DOHH2 (cell line): ENCODE measurements around the gene USP2.

Source experiments
- H3F3A ChIP-seq: fragments of 200-600 bp; sonication (generic), shearing (Covaris generic); 2 replicates; pipeline ENCODE4 v1.6.0; 2016; ENCODE audit warnings: antibody characterized with exemption, mild to moderate bottlenecking; ENCODE audit not compliant: control insufficient read depth, insufficient read depth
- H3K27ac ChIP-seq: fragments of 200-600 bp; sonication (generic); 2 replicates; pipeline ENCODE4 v1.5.1; 2014; ENCODE audit warnings: low read depth, mild to moderate bottlenecking, low read length, moderate library complexity
- H3K27me3 ChIP-seq: fragments of 200-600 bp; sonication (generic); 2 replicates; pipeline ENCODE4 v1.6.1; 2014; ENCODE audit warnings: mild to moderate bottlenecking, low read length, mixed read lengths; ENCODE audit not compliant: control insufficient read depth
- H3K36me3 ChIP-seq: fragments of 200-600 bp; sonication (generic); 2 replicates; pipeline ENCODE4 v1.6.1; 2014; ENCODE audit warnings: mild to moderate bottlenecking, low read length, moderate library complexity, mixed read lengths; ENCODE audit not compliant: control insufficient read depth
- H3K4me1 ChIP-seq: fragments of 200-600 bp; sonication (generic); 2 replicates; pipeline ENCODE4 v1.6.1; 2014; ENCODE audit warnings: mild to moderate bottlenecking, low read length, mixed read lengths; ENCODE audit not compliant: control insufficient read depth
- H3K4me2 ChIP-seq: fragments of 200-600 bp; sonication (generic); 2 replicates; pipeline ENCODE4 v1.6.0; 2014; ENCODE audit warnings: mild to moderate bottlenecking, low read length, moderate library complexity
- H3K4me3 ChIP-seq: fragments of 200-600 bp; sonication (generic); 2 replicates; pipeline ENCODE4 v1.5.1; 2014; ENCODE audit warnings: mild to moderate bottlenecking, low read length, mixed read lengths
- H3K79me2 ChIP-seq: fragments of 200-600 bp; sonication (generic); 2 replicates; pipeline ENCODE4 v1.6.1; 2014; ENCODE audit warnings: mild to moderate bottlenecking, low read length, mixed read lengths; ENCODE audit not compliant: control insufficient read depth
- H3K9me2 ChIP-seq: fragments of 200-600 bp; sonication (generic); replicated peaks from 2 replicates; pipeline ENCODE4 v1.6.1; 2014; ENCODE audit warnings: mild to moderate bottlenecking, low read length, mixed read lengths; ENCODE audit not compliant: control insufficient read depth
- H3K9me3 ChIP-seq: fragments of 200-600 bp; sonication (generic); 2 replicates; pipeline ENCODE4 v1.6.1; 2014; ENCODE audit warnings: antibody characterized with exemption, low read length, mixed read lengths; ENCODE audit not compliant: control insufficient read depth, insufficient read depth
- H4K20me1 ChIP-seq: fragments of 200-600 bp; sonication (generic); 2 replicates; pipeline ENCODE4 v1.6.0; 2014; ENCODE audit warnings: low read depth, mild to moderate bottlenecking, antibody characterized with exemption, low read length, moderate library complexity; ENCODE audit not compliant: control insufficient read depth, insufficient read depth
- EZH2phosphoT487 ChIP-seq: fragments of 200-600 bp; sonication (generic); IDR thresholded peaks from 2 replicates; pipeline ENCODE4 v1.6.1; 2017; ENCODE audit warnings: borderline replicate concordance, mild to moderate bottlenecking, antibody characterized with exemption, low read length, moderate library complexity, mixed read lengths
- TF ChIP-seq, protein P1 (sequence below): fragments of 200-600 bp; sonication (generic); IDR thresholded peaks from one replicate; pipeline ENCODE4 v1.5.1; 2014; ENCODE audit warnings: antibody characterized with exemption, mild to moderate bottlenecking, low read depth, low read length; ENCODE audit not compliant: poor library complexity, severe bottlenecking

The USP2 gene

DNA sequence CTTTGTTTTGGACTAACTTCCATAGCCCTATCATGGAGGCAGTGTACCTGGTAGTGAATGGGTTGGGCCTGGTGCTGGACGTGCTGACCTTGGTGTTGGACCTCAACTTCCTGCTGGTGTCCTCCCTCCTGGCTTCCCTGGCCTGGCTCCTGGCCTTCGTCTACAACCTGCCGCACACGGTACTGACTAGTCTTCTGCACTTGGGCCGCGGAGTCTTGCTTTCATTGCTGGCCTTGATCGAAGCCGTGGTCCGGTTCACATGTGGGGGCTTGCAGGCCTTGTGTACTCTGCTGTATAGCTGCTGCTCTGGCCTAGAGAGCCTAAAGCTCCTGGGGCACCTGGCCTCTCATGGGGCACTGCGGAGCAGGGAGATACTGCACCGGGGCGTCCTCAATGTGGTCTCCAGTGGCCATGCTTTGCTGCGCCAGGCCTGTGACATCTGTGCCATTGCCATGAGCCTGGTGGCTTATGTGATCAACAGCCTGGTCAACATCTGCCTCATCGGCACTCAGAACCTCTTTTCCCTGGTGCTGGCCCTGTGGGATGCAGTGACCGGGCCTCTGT, 46.3 kb downstream of the USP2 start:
- TF ChIP-seq EZH2phosphoT487: no peak
- TF ChIP-seq, protein P1, sequence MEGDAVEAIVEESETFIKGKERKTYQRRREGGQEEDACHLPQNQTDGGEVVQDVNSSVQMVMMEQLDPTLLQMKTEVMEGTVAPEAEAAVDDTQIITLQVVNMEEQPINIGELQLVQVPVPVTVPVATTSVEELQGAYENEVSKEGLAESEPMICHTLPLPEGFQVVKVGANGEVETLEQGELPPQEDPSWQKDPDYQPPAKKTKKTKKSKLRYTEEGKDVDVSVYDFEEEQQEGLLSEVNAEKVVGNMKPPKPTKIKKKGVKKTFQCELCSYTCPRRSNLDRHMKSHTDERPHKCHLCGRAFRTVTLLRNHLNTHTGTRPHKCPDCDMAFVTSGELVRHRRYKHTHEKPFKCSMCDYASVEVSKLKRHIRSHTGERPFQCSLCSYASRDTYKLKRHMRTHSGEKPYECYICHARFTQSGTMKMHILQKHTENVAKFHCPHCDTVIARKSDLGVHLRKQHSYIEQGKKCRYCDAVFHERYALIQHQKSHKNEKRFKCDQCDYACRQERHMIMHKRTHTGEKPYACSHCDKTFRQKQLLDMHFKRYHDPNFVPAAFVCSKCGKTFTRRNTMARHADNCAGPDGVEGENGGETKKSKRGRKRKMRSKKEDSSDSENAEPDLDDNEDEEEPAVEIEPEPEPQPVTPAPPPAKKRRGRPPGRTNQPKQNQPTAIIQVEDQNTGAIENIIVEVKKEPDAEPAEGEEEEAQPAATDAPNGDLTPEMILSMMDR: no peak
- H3K36me3 ChIP-seq: peaks cover 28% of the 10 kb centered on the region
- H3K9me3 ChIP-seq: no peaks in the 10 kb centered on the region
- peak overlapping the region; percentile 82 for H3K4me3 ChIP-seq
- H3F3A ChIP-seq: 0 out of 2 replicates have a peak, but pooled peaks cover 3% of the 10 kb centered on the region
- 0 out of 2 replicates have a peak, but pooled peaks cover 8% of the 10 kb centered on the region for H4K20me1 ChIP-seq
- H3K27ac ChIP-seq: peak overlapping the region; percentile 51
- H3K9me2 ChIP-seq: no peaks in the 10 kb centered on the region
- no peaks in the 10 kb centered on the region for H3K27me3 ChIP-seq
- H3K79me2 ChIP-seq: peaks cover 36% of the 10 kb centered on the region
- H3K4me1 ChIP-seq: peaks cover 44% of the 10 kb centered on the region
- peak overlapping the region; percentile 93 for H3K4me2 ChIP-seq

DNA sequence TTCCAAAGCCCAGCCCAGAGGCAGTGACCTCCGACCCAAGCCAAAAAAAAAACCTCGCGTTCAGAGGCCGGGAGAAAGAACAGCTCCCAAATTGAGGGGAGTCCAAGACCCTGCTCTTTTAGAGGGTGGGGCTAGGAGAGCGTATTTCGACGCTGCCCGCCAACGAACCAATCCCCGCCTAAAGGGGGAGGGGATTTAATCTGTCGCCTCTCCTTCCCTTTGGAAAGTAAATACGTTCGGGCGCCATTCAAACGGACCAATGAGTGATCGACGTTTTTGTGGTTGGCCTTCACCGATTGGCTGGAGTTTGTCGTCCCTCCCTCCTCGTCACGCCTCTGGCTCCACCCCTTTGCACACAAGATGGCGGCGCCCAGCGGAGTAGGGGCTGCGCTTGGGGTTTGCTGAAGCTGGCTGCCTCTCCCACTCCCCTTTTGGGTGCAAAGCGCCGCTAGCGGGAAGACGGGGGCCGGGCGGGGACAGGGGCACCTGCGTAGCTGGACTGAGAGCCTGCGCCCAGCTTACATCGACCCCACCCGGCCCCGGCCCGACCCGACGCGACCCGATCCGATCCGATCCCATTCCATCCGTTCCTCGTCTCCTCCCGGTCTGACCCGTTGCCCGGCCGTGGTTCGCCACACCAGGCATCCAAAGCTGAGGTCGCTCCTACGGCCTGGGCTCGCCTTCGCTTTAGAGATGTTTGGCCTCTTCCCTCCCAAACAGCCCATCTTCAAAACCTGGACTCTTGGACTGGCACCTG, 47.1 kb downstream of the USP2 start, which contains the start of gene RNF26:
Gene RNF26, plus strand, starts transcription at position 354 of the 757 bp plus-strand sequence. CDS start 596 bp downstream, outside the sequence.
- no peaks in the 10 kb centered on the region for H3K9me3 ChIP-seq

DNA sequence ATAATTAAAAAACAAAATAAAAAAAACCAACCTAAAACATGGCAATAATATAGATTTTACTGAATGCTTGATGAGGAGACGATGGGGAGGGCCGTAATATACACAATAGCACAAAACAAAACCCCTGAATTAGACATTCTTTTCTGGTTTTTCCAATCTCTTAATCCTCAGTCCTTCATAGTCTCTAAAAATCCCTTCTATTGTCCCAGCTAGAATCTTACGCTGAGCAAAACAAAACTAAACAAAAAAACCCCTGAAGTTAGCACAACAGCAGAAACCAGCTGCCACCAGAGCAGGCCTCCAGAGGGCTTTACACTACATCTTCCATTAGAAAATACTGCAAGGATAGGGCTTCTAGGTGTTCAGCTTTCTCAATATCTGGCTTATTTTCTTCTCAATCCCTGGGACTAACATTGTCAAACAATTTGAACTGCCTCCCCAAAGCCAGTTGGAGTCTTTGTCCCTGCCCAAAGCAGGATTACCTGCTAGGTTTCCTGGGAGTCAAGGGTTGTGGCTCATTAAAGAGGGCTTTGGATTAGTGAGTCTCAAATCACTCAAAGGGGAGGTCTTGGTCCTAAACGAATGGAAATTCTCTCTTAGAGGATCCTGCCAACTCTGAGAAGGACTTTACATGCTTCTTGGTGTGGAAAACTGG, 49.3 kb downstream of the USP2 start:
- Histone ChIP-seq H3K4me2 (no peak overlapping the region), H3K27ac (no peak overlapping the region), H3F3A (0 out of 2 replicates have a peak, but pooled peaks cover 3% of the 10 kb centered on the region), H3K79me2 (peaks cover 27% of the 10 kb centered on the region), H3K4me3 (no peak overlapping the region), H3K4me1 (peaks cover 27% of the 10 kb centered on the region), H3K27me3 (no peaks in the 10 kb centered on the region), H3K9me2 (no peaks in the 10 kb centered on the region), H4K20me1 (no peaks in the 10 kb centered on the region), H3K9me3 (no peaks in the 10 kb centered on the region), H3K36me3 (peaks cover 23% of the 10 kb centered on the region)
- TF ChIP-seq, protein P1: no peak
- TF ChIP-seq EZH2phosphoT487: no peak

More for the DNA sequence above, 47.1 kb downstream of the USP2 start, which contains the start of gene RNF26:
- Histone ChIP-seq H3F3A (0 out of 2 replicates have a peak, but pooled peaks cover 3% of the 10 kb centered on the region), H3K27me3 (no peaks in the 10 kb centered on the region), H4K20me1 (0 out of 2 replicates have a peak, but pooled peaks cover 8% of the 10 kb centered on the region), H3K79me2 (peaks cover 36% of the 10 kb centered on the region), H3K36me3 (peaks cover 27% of the 10 kb centered on the region), H3K4me1 (peaks cover 42% of the 10 kb centered on the region), H3K9me2 (no peaks in the 10 kb centered on the region), H3K4me3 (peak within 1 kb of the TSS; percentile 82), H3K4me2 (peak within 1 kb of the TSS; percentile 93), H3K27ac (peak within 1 kb of the TSS; percentile 51)
- TF ChIP-seq EZH2phosphoT487: no peak
- TF ChIP-seq, protein P1: no peak
